Glomerular visceral epithelial cell (primary cell): Measurements from ENCODE around the gene PDE4B.

Experiments
- DNase-seq: peaks from one replicate; pipeline ENCODE4 v3.0.0-alpha.2; 2016; ENCODE audit errors: extremely low spot score

PDE4B gene

DNA sequence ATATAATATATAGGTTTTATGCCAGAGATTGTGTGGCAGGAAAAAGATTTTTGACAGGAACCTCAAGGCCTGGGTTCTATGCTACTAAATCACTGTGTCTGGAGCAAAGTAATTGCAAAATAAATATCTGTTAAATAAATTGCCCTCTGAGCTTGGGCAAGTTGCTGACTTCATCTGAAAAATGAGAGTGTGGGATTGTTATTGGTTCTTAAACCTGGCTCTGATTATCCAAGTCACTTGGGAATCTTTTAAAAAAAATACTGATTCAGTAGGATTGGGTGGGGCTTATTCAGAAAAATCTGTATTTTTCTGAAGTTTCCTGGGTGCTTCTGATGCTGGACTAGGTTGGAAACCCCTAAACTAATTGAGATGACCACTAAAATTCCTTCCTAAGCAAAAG lies 567.1 kb downstream of the PDE4B start:
- no peak for DNase-seq

DNA sequence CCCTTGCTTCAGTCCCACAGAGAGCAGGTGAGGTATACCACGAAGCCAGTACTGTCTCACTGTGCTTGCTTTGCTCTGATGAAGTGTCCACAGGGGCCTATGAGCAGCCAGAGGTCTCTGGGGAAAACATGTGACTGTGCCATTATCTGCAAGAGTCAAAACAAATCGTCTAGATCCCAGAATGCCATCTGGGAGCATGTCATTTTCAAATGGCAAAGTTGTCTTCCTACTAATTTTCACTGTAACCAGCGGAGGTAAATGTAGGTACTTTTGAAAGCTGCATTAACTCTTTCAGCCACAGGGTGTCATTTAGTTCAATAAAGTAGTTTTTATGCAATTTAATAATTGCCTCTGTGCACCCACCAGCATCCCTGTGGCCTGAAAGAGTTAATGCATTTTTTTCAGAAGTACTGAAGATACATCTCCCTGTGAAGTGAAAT lies 567.6 kb downstream of the PDE4B start:
- DNase-seq = no peak

DNA sequence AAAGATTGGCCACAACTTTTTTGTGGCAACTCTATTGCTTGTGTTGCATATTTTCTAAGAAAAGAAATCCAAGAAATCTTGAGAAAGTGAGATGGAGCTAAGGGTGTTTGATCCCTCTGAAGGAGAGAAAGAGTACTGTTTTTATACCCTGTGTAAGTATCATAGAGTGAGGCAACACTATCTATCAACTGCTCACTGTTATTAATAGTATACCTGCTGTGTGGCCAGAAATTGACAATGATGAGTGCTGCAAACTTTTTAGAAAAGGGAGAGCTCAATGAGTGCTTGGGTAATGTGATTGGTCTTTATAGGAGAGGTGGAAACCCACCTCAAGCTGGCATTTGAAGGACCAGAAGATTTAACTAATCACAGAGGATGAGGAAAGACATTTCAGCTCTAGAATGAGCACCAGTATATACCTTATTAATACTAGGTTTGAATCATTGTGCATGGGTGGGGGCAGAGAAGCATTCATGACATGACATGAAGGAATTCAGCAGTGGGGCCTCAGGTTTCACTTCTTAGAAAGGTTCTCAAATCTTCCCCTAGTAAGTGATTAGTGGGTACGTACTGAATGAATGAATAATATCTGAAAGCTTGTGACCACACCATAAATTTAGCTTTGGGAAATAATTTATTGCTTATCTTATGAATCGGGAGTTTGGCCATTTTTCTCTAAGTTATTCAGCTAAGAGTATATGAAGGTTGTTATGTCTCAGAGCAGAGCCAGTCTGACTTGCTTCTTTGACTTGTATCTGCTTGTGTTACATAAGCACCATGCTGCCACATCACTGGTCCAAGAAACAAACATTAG lies 572.1 kb downstream of the PDE4B start:
- no peak for DNase-seq

DNA sequence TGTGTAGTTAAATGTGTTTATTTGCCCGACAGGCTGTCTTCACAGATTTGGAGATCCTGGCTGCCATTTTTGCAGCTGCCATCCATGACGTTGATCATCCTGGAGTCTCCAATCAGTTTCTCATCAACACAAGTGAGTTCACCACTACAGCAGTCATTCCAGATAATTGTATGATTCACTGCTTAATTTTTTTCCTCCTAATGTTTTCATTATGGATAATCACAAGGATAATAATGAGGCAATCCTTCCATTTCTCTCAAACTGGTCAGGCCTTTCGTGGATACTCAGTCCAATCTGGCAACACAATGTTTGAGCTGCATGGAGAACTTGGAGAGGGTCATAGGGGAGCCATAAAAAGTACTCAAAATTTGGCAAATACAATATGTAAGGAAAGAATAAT lies 572.9 kb downstream of the PDE4B start:
- no peak for DNase-seq

DNA sequence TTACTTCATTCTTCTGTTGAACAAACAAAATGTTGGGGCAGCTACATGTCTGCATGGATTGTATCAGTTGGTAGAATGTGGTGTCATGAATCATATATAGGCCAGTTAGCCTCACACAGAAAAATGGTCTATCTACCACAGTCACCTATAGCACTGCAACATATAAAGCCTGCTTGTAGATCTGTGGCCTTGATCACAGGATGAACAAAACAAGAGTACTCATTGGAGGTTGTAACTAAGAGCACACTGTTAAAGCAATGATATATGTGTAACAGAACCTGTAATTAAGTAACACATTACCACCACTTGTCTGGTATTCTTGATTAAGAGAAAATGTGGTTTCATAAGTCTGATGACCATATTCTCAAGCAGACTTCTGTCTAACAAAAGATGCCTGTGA lies 573.9 kb downstream of the PDE4B start:
- no peak for DNase-seq

DNA sequence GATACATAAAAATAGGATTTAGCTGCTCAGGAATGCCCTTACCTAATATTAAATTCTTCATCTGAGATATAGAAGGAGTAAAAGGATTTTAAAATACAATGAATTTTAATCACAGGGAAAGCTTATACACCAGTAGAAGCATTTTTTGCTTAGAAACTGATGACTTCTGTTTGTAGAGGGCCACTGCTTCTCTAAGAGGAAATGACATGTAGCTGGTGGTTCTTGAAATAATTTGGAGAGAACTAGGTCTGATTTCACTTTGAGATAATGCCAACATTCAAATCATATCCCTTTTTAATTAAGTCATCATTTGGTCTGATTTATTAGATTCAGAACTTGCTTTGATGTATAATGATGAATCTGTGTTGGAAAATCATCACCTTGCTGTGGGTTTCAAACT lies 574.7 kb downstream of the PDE4B start:
- no peak for DNase-seq

DNA sequence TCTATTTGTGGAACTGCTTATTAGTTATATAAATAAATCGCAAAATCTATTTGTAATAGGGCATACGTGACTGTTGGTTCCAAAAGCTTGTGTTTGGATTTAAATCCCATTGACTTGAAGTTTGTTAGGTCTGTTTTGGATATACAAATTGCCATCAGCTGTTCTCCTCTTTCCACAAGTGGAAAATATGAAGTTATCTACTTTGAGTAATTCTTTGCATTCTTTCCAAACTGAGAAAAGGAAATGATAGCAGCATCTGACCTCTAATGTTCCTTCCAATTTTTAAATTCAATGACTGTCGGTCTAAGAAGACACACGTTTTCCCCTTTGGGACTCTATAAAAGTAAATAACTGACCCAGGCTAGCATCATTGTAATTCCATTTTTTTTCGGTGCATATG lies 575.6 kb downstream of the PDE4B start:
- no peak for DNase-seq

DNA sequence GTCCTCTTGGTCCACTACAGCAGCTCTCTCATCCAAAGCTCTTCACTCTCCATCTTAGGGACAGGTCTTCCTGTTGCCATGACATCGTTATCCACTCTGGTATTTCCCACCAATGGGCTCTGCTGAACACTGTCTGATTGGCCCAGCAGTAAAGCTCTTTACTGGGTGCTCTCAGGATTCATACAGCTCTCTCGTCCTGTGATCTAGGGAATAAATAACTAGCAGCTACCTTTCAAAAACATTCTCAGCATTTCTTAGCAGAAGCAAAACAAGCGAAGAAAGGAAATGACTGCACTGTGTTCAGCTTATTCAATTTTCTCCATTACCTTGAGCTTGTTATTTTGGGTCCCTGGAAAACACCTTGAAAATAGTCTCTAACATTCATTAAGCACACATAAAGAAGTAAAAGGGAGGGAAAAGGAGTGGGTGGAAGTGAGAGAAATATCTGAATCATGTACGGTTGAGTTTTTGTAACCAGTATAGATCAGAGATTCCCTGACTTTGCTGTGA lies 577.8 kb downstream of the PDE4B start:
- peak; percentile 12 for DNase-seq

DNA sequence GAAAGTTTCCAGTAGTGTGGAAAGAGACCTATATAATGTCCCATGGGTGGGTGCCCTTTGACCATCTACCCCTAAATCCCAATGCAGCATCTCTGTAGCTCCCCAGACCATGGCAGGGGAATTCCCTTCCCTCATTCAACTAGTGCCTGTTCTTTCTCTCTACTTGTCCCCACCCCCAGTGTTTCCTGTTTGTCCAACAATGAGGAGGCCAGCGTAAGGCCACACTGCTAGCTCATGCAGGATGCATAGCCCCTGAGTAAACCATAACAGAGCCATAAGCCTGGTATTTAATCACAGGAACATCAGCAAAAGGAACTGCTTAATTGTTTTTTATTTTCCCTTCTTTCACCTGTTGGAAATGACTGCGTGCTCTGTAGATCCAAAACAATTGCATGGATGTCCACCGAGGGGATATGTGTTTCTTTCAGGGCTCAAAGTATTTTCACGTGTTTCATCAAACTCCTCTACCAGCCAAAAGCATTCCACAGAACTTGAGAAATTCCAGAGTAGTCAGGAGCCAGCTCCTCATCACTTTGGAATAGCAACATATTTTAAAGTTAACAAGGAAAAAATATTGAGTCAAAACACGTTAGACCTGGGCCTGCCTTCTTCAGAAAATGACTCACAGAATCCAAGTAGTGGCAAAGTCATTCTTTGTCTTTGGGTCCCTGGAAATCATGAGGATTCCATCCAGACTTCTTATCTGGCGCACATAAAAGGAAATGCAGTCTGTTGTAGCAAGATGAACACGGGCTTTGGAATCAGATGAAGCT lies 578.7 kb downstream of the PDE4B start:
- DNase-seq = peak; percentile 38

DNA sequence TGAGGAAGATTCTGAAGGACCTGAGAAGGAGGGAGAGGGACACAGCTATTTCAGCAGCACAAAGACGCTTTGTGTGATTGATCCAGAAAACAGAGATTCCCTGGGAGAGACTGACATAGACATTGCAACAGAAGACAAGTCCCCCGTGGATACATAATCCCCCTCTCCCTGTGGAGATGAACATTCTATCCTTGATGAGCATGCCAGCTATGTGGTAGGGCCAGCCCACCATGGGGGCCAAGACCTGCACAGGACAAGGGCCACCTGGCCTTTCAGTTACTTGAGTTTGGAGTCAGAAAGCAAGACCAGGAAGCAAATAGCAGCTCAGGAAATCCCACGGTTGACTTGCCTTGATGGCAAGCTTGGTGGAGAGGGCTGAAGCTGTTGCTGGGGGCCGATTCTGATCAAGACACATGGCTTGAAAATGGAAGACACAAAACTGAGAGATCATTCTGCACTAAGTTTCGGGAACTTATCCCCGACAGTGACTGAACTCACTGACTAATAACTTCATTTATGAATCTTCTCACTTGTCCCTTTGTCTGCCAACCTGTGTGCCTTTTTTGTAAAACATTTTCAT lies 579.9 kb downstream of the PDE4B start:
- no peak for DNase-seq

DNA sequence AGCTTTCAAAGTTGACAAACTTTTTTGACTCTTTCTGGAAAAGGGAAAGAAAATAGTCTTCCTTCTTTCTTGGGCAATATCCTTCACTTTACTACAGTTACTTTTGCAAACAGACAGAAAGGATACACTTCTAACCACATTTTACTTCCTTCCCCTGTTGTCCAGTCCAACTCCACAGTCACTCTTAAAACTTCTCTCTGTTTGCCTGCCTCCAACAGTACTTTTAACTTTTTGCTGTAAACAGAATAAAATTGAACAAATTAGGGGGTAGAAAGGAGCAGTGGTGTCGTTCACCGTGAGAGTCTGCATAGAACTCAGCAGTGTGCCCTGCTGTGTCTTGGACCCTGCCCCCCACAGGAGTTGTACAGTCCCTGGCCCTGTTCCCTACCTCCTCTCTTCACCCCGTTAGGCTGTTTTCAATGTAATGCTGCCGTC lies 580.5 kb downstream of the PDE4B start:
- DNase-seq = no peak

DNA sequence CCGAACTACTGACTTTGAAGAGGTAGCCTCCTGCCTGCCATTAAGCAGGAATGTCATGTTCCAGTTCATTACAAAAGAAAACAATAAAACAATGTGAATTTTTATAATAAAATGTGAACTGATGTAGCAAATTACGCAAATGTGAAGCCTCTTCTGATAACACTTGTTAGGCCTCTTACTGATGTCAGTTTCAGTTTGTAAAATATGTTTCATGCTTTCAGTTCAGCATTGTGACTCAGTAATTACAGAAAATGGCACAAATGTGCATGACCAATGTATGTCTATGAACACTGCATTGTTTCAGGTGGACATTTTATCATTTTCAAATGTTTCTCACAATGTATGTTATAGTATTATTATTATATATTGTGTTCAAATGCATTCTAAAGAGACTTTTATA lies 581.5 kb downstream of the PDE4B start:
- DNase-seq = no peak

DNA sequence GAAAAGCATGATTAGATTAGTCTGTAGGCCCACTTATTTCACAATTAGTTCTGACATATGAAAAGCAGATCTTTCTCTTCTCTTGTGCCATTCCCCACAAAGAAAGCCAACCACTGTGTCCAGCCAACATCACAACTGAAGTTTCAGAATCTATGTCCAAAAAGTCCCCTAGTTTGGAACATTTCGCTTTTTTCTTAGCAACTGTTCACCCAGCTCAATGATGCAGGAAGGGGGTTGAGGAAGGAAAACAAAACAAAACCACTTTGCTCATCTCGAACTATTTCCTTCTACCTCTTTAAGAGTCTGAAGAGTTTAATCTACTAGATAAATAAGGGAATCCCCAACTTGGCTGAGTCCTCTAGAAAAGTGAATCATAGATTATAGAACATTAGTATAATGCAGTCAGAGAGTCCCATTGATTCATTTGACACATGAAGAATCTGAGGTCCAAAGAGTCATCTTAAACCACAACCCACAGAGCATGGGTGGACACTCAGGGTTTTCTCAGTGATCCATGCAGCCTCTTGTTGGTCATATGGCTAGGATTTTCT lies 581.9 kb downstream of the PDE4B start:
- peak; percentile 87 for DNase-seq

DNA sequence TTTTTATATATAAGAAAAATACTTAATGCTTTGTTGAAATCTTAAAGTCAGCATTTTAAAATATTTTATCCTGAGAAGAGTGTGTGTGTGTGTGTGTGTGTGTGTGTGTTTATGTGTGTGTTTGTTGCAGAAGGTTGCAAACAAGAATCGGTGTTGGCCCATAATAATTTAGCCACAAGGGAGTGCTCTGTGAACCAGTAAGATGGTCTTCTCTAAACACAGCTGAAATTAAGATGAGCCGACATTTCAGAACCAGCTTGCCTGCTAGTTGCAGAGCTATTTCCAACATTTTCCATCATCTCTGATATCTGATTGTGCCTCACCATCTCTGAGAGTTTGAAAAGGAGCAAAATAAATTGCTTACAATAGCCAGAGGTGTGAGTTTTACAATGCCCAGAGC lies 582.4 kb downstream of the PDE4B start:
- no peak for DNase-seq

DNA sequence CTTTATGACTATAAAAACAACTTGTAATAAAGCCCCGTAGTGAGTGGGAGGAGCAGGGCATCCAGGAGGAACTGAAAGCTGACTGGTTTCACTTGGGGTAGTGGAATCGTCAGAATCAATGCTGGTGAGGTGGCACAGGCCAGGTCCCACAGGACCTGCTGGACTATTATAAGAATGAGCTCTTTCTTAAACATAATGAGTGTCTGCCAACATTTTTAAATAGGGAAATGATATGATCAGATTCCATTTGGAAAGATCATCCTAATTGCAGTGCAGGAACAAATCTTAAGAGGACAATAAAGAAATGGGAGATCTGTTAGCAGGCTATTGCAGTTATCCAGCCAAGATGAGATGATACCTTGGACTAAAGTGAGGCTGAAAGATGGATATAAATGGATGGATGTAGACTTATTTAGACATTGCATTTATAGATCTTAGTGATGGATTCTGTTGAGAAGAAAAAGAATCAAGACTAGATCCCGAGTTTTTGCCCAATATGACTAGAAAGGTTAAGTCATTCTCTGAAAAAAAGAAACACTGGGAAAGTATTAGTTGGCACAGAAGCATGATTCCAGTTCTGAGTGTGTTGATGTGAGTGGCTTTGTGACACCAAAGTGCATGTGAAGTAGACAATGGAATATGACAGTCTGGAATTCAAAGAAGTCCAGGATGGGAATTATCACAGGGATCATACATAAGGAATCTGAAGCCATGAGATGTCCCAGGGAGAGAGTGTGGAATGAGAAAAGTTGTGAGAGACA lies 587.9 kb downstream of the PDE4B start:
- DNase-seq = no peak

DNA sequence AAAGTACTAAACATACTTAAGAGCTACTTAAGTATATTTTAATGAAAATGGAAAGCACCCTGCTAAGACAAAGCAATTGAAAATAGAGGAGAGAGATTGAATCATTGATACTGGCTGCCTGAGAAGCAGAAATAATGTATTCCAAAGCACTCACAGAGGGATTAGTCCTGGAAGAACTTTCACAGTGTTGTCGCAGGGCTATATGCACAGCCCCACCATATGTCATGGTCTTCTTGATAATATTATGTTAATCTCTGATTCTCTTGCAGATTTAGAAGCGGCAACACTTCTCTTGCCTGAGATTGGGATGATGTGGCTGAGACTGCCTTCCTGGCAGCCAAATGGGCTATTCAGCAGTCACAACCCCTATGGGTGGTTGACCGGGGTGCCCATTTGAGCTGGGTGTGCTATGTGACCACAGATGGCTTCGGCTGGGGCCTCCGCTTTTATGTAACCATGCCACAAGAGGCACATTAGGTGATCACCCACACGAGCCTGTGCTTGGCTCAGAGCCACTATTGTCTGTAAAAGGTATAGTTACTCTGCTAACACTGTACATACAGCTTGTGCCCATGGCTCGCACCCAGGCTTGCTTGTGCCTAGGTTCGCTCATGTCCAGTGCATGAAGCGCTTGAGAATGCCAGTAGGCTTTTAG lies 589.1 kb downstream of the PDE4B start:
- DNase-seq = no peak

DNA sequence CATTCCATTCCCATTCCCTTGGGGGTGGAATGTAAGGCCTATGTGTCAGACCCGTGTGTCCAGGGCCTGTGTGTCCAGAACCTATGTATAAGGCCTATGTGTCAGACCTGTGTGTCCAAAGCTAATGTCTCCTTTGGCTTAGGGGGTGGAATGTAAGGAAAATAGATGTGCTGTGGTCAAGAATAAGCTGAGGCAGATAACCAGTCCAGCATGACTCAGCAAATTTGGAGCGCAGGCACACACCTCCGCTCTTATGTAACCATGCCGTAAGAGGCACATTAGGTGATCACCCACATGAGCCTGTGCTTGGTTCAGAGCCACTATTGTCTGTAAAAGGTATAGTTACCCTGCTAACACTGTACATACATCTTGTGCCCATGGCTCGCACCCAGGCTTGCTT lies 590.5 kb downstream of the PDE4B start:
- DNase-seq = no peak

DNA sequence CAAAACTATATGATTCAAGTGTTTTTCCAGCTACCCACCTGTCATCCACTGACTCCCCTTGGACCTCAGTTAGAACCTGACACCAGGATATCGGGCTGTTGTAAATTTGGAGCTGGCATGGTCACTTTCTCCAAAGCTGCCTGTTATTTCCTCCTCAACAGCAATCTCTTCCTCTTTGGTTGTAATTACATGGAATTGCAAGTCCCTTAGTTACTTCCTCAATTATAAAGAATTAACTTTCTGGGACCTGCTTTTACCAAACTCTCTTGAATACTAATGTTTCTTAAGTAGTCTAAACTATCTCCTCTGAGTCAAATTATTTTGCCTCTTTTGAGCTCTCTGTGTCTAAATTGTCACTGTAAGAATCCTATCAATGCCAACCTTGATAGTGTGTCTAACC lies 590.9 kb downstream of the PDE4B start:
- no peak for DNase-seq

DNA sequence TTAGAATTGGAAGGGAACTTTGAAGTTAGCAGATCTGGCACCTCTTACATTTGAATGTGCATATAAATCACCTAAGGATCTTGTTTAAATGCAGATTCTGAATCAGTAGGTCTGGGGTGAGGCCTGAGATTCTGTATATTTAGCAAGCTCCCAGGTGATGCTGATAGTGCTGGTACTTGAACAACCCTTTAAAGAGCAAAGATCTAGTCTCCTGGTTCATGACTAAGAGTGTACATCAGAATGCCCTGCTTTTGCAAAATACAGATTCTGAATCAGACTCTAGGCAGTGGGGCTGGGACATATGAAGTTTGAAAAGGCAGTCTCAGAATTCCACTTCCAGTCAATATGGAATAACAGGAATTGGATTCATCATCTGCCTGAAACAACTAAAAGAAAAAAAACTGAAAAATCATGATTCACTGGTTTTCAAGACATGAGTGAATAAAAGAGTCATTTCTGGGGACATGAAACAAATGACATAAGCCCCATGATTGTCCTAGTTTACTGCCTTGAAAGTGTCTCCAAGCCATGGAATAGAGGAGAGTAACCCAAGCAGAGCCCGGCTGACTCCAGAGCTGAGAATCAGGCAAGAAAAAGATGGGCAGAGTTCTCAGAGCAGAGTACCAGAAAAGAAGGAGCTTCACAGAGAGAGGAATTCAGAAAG lies 591.7 kb downstream of the PDE4B start:
- DNase-seq = no peak

DNA sequence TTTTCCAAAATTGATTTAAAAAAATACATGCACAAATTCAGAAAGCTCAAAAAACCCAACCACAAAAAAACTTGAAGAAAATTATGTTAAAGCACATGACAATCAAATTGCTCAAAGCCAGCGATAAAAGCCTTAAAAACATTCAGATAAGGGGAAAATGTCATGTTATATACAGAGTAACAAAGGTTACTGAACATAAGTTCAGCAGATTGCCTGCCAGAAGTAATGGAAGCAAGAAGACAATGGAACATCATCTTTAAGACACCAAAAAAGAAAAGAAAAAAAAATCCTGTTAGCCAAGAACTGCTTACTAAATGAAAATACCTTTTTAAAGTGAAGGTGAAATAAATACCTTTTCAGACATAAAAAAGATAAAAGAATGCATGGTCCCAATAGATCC lies 594.0 kb downstream of the PDE4B start:
- DNase-seq = no peak

DNA sequence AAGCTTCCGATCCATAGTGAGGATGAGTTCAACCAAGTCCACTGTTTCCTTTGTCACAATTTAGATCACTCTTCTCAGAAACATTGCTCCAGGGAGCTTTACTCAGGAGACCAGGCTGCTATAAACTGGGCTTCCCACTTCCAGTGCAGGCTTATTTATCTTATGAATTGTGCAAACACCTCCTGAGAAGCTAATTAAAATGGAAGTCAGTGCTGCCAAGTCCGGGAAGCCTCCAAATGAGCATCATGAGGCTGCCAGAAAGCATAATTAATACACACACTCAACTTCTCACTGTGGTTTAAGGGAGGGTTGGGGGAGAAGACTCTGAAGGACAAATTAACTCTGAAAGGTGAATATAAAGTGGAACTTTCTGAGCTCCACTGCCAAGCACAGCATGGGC lies 596.2 kb downstream of the PDE4B start:
- no peak for DNase-seq
